A172 (cell line): Measurements from ENCODE around the gene ZC3H12D. TPM values are rescaled to one million over a fixed set of nuclear protein-coding genes. Genes with fewer than 3 reads are reported as not detected.
"Not testable (repeated sequence)": the region's sequence is repeated elsewhere in the genome, so short reads cannot be mapped to it uniquely, and the experiment has no call there.

Experiments
- DNase-seq: peaks from one replicate; pipeline ENCODE4 v3.0.0-alpha.2; 2015; ENCODE audit warnings: low spot score
- total RNA-seq: library from RNA; depleted of rRNA; stranded (reverse); fragments of >200 nt; shearing (Covaris generic); gene quantifications from 2 replicates; pipeline ENCODE4 v1.2.3, GENCODE V29; 2014; rRNA removed

The ZC3H12D gene
- 0.03 TPM in 1 of 2 replicates, not detected in the other for total RNA-seq

- peak; percentile 39 for DNase-seq
These were observed at the start of gene ZC3H12D for GRCh38 chr6:149484733-149485700. ZC3H12D (minus strand) TSS chr6:149485014; CDS start chr6:149474543, 10,471 bp downstream.

GRCh38 chr6:149529650-149530049, 44.8 kb upstream of the ZC3H12D start:
- no peak for DNase-seq

GRCh38 chr6:149515494-149515893, 30.7 kb upstream of the ZC3H12D start:
- no peak for DNase-seq

- DNase-seq: peak; percentile 1
These were observed 29.1 kb upstream of the ZC3H12D start for GRCh38 chr6:149513915-149514314.

GRCh38 chr6:149510793-149511512, 26.1 kb upstream of the ZC3H12D start:
- DNase-seq: no peak

GRCh38 chr6:149508485-149508884, 23.7 kb upstream of the ZC3H12D start:
- no peak for DNase-seq

GRCh38 chr6:149503872-149504271, 19.1 kb upstream of the ZC3H12D start:
- no peak for DNase-seq

- no peak for DNase-seq
These were observed 18.5 kb upstream of the ZC3H12D start for GRCh38 chr6:149503276-149503675.

GRCh38 chr6:149501768-149502167, 17.0 kb upstream of the ZC3H12D start:
- DNase-seq: no peak

- DNase-seq: no peak
These were observed 16.4 kb upstream of the ZC3H12D start for GRCh38 chr6:149501201-149501600.

GRCh38 chr6:149500096-149500495, 15.3 kb upstream of the ZC3H12D start:
- no peak for DNase-seq

- peak; percentile 83 for DNase-seq
These were observed 14.3 kb upstream of the ZC3H12D start for GRCh38 chr6:149499066-149499465.

- no peak for DNase-seq
These were observed 12.6 kb upstream of the ZC3H12D start for GRCh38 chr6:149497365-149497764.

GRCh38 chr6:149496597-149496996, 11.8 kb upstream of the ZC3H12D start:
- peak; percentile 85 for DNase-seq

- DNase-seq: not testable (repeated sequence)
These were observed 10.7 kb upstream of the ZC3H12D start for GRCh38 chr6:149495349-149496016.

GRCh38 chr6:149494810-149495209, 10.0 kb upstream of the ZC3H12D start:
- DNase-seq: not testable (repeated sequence)

GRCh38 chr6:149493761-149494320, 9.0 kb upstream of the ZC3H12D start:
- DNase-seq: no peak

- DNase-seq: no peak
These were observed 8.1 kb upstream of the ZC3H12D start for GRCh38 chr6:149492798-149493343.

- no peak for DNase-seq
These were observed 5.2 kb upstream of the ZC3H12D start for GRCh38 chr6:149489967-149490366.

- DNase-seq: no peak
These were observed 4.0 kb upstream of the ZC3H12D start for GRCh38 chr6:149488815-149489214.

- no peak for DNase-seq
These were observed 2.5 kb upstream of the ZC3H12D start for GRCh38 chr6:149487316-149487715.
